Caco-2 (cell line): ENCODE measurements around the gene ASRGL1. TPM values are rescaled to one million over a fixed set of nuclear protein-coding genes. Genes with fewer than 3 reads are reported as not detected.

ENCODE experiments used
- BruUV-seq: library from RNA; stranded (reverse); fragments of 400-500 nt; replicated peaks from 2 replicates; lab custom pipeline; 2021; lab: Mats Ljungman, UMichigan
- CTCF ChIA-PET: fragments of 300-600 bp; sonication (Branson Sonifier 250); formaldehyde crosslinking; loops from one replicate; lab custom pipeline; 2022; ENCODE audit warnings: antibody characterized with exemption; lab: Charles Lee
- POLR2A ChIA-PET: fragments of 300-600 bp; sonication (Branson Sonifier 250); formaldehyde crosslinking; loops from one replicate; lab custom pipeline; 2022; ENCODE audit warnings: antibody characterized with exemption; lab: Charles Lee
- DNase-seq, 2 experiments: peaks; one replicate each; pipeline versions ENCODE4 v3.0.0 to v3.0.0-alpha.2; 2020 to 2022
- H3K27me3 ChIP-seq: replicated peaks from 2 replicates; pipeline ENCODE4 v1.6.0; 2011; ENCODE audit warnings: low read length; ENCODE audit not compliant: control insufficient read depth, insufficient read depth
- H3K36me3 ChIP-seq: 2 replicates; pipeline ENCODE4 v1.5.1; 2011; ENCODE audit warnings: low read length; ENCODE audit not compliant: control insufficient read depth, insufficient read depth
- H3K4me1 ChIP-seq: fragments of 250-450 bp; sonication (Bioruptor Pico); 2 replicates; pipeline ENCODE4 v1.5.1; 2020; ENCODE audit warnings: mild to moderate bottlenecking
- H3K4me3 ChIP-seq: 2 replicates; pipeline ENCODE4 v1.5.1; 2011; ENCODE audit warnings: low read depth, mild to moderate bottlenecking, control low read depth, low read length
- H3K9me3 ChIP-seq: fragments of 250-450 bp; sonication (Bioruptor Pico); 2 replicates; pipeline ENCODE4 v1.5.1; 2020; ENCODE audit warnings: mild to moderate bottlenecking, moderate library complexity
- H3K27ac Mint-ChIP-seq: one replicate; pipeline ENCODE4 v1.8.0; 2022; ENCODE audit warnings: mixed read lengths; ENCODE audit not compliant: unreplicated experiment
- H3K27me3 Mint-ChIP-seq: one replicate; pipeline ENCODE4 v1.8.0; 2022; ENCODE audit warnings: mixed read lengths; ENCODE audit not compliant: insufficient read depth, unreplicated experiment
- H3K36me3 Mint-ChIP-seq: one replicate; pipeline ENCODE4 v1.8.0; 2022; ENCODE audit warnings: mild to moderate bottlenecking, mixed read lengths; ENCODE audit not compliant: insufficient read depth, unreplicated experiment
- H3K4me1 Mint-ChIP-seq: one replicate; pipeline ENCODE4 v1.8.0; 2022; ENCODE audit warnings: low read depth, mixed read lengths; ENCODE audit not compliant: unreplicated experiment
- H3K4me3 Mint-ChIP-seq: one replicate; pipeline ENCODE4 v1.8.0; 2022; ENCODE audit warnings: mild to moderate bottlenecking, moderate library complexity, mixed read lengths; ENCODE audit not compliant: unreplicated experiment
- H3K9me3 Mint-ChIP-seq: one replicate; pipeline ENCODE4 v1.8.0; 2022; ENCODE audit warnings: mixed read lengths; ENCODE audit not compliant: unreplicated experiment
- intact Hi-C: fragments of 100-400 bp; cut with micrococcal nuclease; formaldehyde crosslinking; loops from one replicate; pipeline ENCODE4 v1.10.0; 2022; ENCODE audit not compliant: unreplicated experiment
- total RNA-seq: library from RNA; stranded (reverse); gene quantifications from 2 replicates; pipeline ENCODE4 v1.2.3, GENCODE V29; 2022
- TF ChIP-seq, protein P1 (sequence below), 2 experiments: fragments of 200-600 bp in 1 of 2; IDR thresholded peaks; 1 replicate in 1 of 2; 2 replicates in 1 of 2; pipeline versions ENCODE4 v1.5.1 to v1.8.0; 2011 to 2022; ENCODE audit warnings: antibody characterized with exemption in 1 of 2, control low read depth in 1 of 2, inconsistent platforms in 1 of 2, low read depth in 1 of 2, low read length in 1 of 2, mild to moderate bottlenecking in 1 of 2, moderate library complexity in 1 of 2; ENCODE audit not compliant: insufficient read depth in 1 of 2, severe bottlenecking in 1 of 2, unreplicated experiment in 1 of 2

The ASRGL1 gene
- total RNA-seq, 1 experiment from 2014 or later: 41.1 TPM

DNA sequence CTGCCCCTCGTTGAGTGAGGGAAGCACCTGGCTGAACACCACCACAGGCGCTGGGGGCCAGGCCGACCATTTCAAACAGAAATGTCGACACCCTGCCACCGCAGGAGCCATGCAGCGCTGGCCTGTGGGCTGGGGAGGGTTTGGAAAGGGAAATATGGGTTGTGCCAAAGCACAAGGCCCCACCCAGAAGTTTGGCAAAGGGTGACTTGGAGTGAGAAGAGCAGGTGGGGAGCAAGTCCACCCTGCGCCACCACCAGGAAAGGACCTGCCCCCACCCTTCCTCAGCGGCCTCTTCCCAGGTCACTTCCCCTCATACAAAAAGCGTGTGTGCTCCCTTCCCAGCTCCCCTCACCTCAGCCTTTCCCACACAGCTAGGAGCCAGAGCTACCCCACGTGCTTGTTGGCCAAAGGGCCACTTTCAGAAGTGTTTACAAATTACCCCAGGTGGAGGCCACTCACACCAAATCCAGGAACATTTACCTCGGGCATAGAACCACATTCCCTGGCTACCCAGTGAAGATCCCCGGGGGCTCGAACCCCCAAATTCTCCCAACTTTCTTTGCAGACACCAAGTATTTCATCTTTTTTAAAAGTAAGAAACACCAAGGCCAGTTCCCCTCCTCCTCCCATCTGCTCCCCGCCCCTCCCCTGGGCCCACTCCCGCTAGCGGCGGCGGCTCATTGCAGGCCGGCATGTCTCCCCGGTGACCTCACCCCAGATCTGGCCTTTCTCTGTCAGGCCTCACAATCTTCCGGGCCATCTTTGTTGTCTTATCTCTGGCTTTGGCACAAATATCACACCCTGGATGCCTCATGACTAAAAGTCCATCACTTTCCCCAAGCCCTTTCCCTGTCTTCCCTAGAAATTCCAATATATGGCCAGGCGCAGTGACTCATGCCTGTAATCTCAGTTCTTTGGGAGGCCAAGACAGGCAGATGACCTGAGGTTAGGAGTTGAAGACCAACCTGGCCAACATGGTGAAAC is 61.1 kb downstream of the ASRGL1 start:
- Mint-ChIP-seq H3K27me3 (no peaks in the 10 kb centered on the region), H3K9me3 (no peaks in the 10 kb centered on the region), H3K27ac (peak overlapping the region; percentile 91), H3K36me3 (peaks cover 12% of the 10 kb centered on the region), H3K4me3 (peak overlapping the region; percentile 33), H3K4me1 (peaks cover 32% of the 10 kb centered on the region)
- BruUV-seq: no TSS peak
- H3K4me3 ChIP-seq: no peak overlapping the region
- POLR2A ChIA-PET: interaction anchor here (0.6 kb wide), 1 partner anchor 176 kb away, joined by 3 read pairs; the partner anchor contains the start of gene EEF1G
- CTCF ChIA-PET: interaction anchor here (1.0 kb wide), 1 partner anchor 26 kb away, joined by 3 read pairs; no protein-coding TSS in a partner anchor
- intact Hi-C loops: loop anchor here (10.0 kb wide), 1 partner anchor 276 kb away; the partner anchor contains the start of genes LBHD1, UBXN1 and UQCC3
- peaks cover 69% of the 10 kb centered on the region for H3K4me1 ChIP-seq
- no peaks in the 10 kb centered on the region for H3K36me3 ChIP-seq
- no peaks in the 10 kb centered on the region for H3K27me3 ChIP-seq
- H3K9me3 ChIP-seq: no peaks in the 10 kb centered on the region
- TF ChIP-seq, protein P1, sequence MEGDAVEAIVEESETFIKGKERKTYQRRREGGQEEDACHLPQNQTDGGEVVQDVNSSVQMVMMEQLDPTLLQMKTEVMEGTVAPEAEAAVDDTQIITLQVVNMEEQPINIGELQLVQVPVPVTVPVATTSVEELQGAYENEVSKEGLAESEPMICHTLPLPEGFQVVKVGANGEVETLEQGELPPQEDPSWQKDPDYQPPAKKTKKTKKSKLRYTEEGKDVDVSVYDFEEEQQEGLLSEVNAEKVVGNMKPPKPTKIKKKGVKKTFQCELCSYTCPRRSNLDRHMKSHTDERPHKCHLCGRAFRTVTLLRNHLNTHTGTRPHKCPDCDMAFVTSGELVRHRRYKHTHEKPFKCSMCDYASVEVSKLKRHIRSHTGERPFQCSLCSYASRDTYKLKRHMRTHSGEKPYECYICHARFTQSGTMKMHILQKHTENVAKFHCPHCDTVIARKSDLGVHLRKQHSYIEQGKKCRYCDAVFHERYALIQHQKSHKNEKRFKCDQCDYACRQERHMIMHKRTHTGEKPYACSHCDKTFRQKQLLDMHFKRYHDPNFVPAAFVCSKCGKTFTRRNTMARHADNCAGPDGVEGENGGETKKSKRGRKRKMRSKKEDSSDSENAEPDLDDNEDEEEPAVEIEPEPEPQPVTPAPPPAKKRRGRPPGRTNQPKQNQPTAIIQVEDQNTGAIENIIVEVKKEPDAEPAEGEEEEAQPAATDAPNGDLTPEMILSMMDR (IDR thresholded peaks at IDR 0.05; ENCODE audit: insufficient read depth in 1 of 2, low read depth in 1 of 2, low read length in 1 of 2, severe bottlenecking in 1 of 2, unreplicated experiment in 1 of 2): no peak
- DNase-seq: peak; percentile 69 to 87

DNA sequence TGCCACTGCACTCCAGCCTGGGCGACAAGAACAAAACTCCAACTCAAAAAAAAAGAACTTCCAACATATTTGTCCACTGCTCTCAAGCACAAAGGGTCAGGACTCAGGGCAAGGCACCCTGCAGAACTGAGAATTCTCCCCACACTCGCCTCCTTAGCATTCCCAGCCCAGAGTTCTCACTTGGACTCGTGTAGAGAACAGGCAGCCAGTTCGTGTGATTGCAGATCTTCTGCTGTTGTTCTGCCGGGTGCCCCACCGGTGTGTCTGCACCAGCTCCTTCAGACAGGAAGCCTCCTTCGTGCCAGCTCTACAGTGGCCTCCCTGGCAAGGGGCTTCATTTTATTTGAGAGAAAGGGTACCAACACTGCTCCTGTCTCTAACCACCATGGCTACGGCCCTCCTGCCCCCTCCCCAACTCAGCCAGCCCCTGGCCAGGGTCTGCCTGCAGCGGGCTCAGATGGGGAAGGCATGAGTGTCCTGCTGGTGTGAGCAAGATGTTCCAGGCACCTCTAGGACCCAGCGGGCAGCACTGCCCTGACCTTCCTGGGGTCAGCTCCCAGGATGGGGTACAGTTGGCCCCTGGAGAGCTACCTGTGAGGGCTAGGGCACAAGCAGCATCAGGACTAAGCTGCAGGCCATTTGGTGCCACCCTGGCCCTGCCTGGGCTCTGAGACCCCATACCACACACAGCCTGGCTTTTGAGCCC is 62.1 kb downstream of the ASRGL1 start:
- intact Hi-C loops: loop anchor here (10.0 kb wide), 1 partner anchor 275 kb away; the partner anchor contains the start of genes LBHD1, UBXN1 and UQCC3
- TF ChIP-seq, protein P1 (IDR thresholded peaks at IDR 0.05; ENCODE audit: insufficient read depth in 1 of 2, low read depth in 1 of 2, low read length in 1 of 2, severe bottlenecking in 1 of 2, unreplicated experiment in 1 of 2): no peak
- Mint-ChIP-seq H3K36me3 (peaks cover 12% of the 10 kb centered on the region), H3K9me3 (no peaks in the 10 kb centered on the region), H3K27ac (peak overlapping the region; percentile 91), H3K4me1 (peaks cover 38% of the 10 kb centered on the region), H3K4me3 (no peak overlapping the region), H3K27me3 (no peaks in the 10 kb centered on the region)
- DNase-seq: no peak
- Histone ChIP-seq H3K9me3 (no peaks in the 10 kb centered on the region), H3K27me3 (no peaks in the 10 kb centered on the region), H3K4me1 (peaks cover 65% of the 10 kb centered on the region), H3K36me3 (no peaks in the 10 kb centered on the region), H3K4me3 (no peak overlapping the region)
- ChIA-PET CTCF (interaction anchor here (1.0 kb wide), 1 partner anchor 25 kb away, joined by 3 read pairs; no protein-coding TSS in a partner anchor), POLR2A (interaction anchor here (0.6 kb wide), 1 partner anchor 175 kb away, joined by 3 read pairs; the partner anchor contains the start of gene EEF1G)
- BruUV-seq: no TSS peak

DNA sequence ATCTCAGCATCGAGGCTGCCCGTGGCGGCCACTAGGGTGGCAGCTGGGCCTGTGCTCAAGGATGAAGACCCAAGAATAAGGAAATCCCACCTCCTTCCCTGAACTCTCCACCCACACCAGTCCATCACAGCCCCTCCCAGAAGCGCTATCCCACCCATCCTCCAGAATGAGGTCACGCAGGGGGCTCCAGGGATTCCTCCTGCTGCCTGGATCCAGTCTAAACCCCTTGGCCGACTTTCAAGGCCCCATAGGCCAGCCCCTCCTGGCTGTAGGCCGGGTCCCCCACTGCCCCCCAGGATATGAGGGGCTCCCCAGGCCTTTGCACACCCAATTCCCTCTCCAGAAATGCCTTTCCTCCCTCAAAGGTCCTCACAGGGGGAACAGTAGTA is 62.6 kb downstream of the ASRGL1 start:
- Histone ChIP-seq H3K36me3 (no peaks in the 10 kb centered on the region), H3K4me1 (peaks cover 60% of the 10 kb centered on the region), H3K9me3 (no peaks in the 10 kb centered on the region), H3K4me3 (no peak overlapping the region), H3K27me3 (no peaks in the 10 kb centered on the region)
- intact Hi-C loops: loop anchor here (10.0 kb wide), 1 partner anchor 275 kb away; the partner anchor contains the start of genes LBHD1, UBXN1 and UQCC3
- Mint-ChIP-seq H3K4me1 (peaks cover 35% of the 10 kb centered on the region), H3K27ac (peak overlapping the region; percentile 26), H3K27me3 (no peaks in the 10 kb centered on the region), H3K9me3 (no peaks in the 10 kb centered on the region), H3K36me3 (peaks cover 14% of the 10 kb centered on the region), H3K4me3 (no peak overlapping the region)
- ChIA-PET POLR2A (no interaction called here), CTCF (interaction anchor here (1.0 to 1.2 kb wide), 3 partner anchors 25 to 161 kb away, joined by 3 read pairs; no protein-coding TSS in a partner anchor)
- TF ChIP-seq, protein P1 (IDR thresholded peaks at IDR 0.05; ENCODE audit: insufficient read depth in 1 of 2, low read depth in 1 of 2, low read length in 1 of 2, severe bottlenecking in 1 of 2, unreplicated experiment in 1 of 2): no peak
- BruUV-seq: no TSS peak
- DNase-seq: no peak
